ENCODE results near the gene CFAP69. TPM values are rescaled to one million over a fixed set of nuclear protein-coding genes. Genes with fewer than 3 reads are reported as not detected.

The CFAP69 gene
- total RNA-seq, 4 donors from 2014 or later = 3.0 to 8.6 (median 7.5) TPM

DNA sequence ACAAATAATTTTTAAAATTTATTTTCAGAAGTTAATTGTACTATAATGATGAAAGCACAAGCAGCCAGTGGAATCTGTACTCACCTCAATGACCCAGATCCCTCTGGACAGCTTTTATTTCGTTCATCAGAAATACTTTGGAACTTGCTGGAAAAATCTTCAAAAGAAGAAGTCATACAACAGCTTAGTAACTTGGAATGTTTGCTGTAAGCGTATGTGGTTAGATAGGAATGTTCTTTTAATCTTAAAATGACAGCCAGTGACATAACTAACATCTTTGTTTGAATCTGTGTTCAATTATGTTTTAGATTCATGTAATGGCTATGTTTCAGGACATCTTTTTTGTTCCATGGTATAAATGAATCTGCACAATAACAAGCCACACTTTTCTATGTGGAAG lies 26.8 kb downstream of the CFAP69 start:
- Histone ChIP-seq H3K4me1 (no peaks in the 10 kb centered on the region), H3K4me3 (no peak overlapping the region), H3K27ac (replicated peaks in 1 of 4) (no peak overlapping the region), H3K9me3 (no peaks in the 10 kb centered on the region), H3K27me3 (no peaks in the 10 kb centered on the region), H3K36me3 (no peaks in the 10 kb centered on the region)
- no peak for DNase-seq (ENCODE audit: extremely low spot score)
- WGBS = 75% methylated on average over 2 of the region's 2 CpGs
- intact Hi-C loops (cut with DNase I) = no loop called here
- TF ChIP-seq, protein P1, sequence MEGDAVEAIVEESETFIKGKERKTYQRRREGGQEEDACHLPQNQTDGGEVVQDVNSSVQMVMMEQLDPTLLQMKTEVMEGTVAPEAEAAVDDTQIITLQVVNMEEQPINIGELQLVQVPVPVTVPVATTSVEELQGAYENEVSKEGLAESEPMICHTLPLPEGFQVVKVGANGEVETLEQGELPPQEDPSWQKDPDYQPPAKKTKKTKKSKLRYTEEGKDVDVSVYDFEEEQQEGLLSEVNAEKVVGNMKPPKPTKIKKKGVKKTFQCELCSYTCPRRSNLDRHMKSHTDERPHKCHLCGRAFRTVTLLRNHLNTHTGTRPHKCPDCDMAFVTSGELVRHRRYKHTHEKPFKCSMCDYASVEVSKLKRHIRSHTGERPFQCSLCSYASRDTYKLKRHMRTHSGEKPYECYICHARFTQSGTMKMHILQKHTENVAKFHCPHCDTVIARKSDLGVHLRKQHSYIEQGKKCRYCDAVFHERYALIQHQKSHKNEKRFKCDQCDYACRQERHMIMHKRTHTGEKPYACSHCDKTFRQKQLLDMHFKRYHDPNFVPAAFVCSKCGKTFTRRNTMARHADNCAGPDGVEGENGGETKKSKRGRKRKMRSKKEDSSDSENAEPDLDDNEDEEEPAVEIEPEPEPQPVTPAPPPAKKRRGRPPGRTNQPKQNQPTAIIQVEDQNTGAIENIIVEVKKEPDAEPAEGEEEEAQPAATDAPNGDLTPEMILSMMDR (IDR thresholded peaks at IDR 0.05) = no peak
- TF ChIP-seq EP300 (IDR thresholded peaks at IDR 0.05) (no peak), POLR2A (IDR thresholded peaks at IDR 0.05; ENCODE audit: low read depth) (no peak), POLR2AphosphoS5 (IDR thresholded peaks at IDR 0.05) (no peak)

DNA sequence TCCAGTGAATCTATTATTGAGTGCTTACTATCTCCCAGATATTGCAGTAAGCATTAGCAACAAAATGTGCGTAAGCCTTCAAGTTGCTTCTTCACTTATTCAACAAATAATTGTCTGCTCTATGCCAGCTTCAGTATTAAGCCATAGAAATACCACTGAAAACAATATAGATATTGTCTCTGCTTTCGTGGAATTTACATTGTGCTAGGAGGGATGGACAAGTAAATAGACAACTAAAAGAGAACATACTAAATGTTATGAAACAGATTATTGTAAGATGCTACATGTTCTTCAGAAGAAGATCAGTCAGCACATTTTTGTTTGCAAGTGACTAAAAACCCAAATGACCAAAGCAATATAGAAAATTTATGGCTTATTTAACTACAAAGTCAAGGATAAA lies 27.3 kb downstream of the CFAP69 start:
- WGBS = 88% methylated on average over 2 of the region's 2 CpGs
- Histone ChIP-seq H3K4me1 (no peaks in the 10 kb centered on the region), H3K27me3 (no peaks in the 10 kb centered on the region), H3K36me3 (no peaks in the 10 kb centered on the region), H3K9me3 (no peaks in the 10 kb centered on the region), H3K27ac (replicated peaks in 1 of 4) (no peak overlapping the region), H3K4me3 (no peak overlapping the region)
- DNase-seq (ENCODE audit: extremely low spot score) = no peak
- intact Hi-C loops (cut with DNase I) = no loop called here
- no peak for TF ChIP-seq EP300 (IDR thresholded peaks at IDR 0.05)
- no peak for TF ChIP-seq POLR2A (IDR thresholded peaks at IDR 0.05; ENCODE audit: low read depth)
- TF ChIP-seq, protein P1 (IDR thresholded peaks at IDR 0.05) = no peak
- TF ChIP-seq POLR2AphosphoS5 (IDR thresholded peaks at IDR 0.05) = no peak

DNA sequence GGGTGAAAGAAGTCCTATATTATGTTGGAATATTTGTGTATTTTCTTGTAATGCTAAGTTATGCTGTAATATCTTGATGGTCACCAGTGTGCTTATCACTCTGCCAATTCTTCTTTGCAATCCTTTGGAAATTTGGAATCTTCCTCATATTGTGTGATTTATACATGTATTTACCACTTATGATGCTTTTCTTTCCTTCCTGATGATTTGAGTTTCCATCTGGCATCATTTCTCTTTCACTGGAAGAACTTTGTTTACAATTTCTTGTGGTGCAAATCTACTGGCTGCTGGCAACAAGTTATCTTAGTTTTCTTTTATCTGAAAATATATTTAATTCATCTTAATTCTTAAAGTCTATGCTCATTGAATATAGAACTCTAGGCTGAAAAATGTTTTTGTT lies 29.2 kb downstream of the CFAP69 start:
- DNase-seq (ENCODE audit: extremely low spot score) = no peak
- no peaks in the 10 kb centered on the region for H3K36me3 ChIP-seq
- no peak for TF ChIP-seq EP300 (IDR thresholded peaks at IDR 0.05)
- TF ChIP-seq, protein P1 (IDR thresholded peaks at IDR 0.05) = no peak
- TF ChIP-seq POLR2AphosphoS5 (IDR thresholded peaks at IDR 0.05) = no peak
- TF ChIP-seq POLR2A (IDR thresholded peaks at IDR 0.05; ENCODE audit: low read depth) = no peak
- H3K27me3 ChIP-seq = no peaks in the 10 kb centered on the region
- intact Hi-C loops (cut with DNase I) = no loop called here
- no peaks in the 10 kb centered on the region for H3K4me1 ChIP-seq
- H3K4me3 ChIP-seq = no peak overlapping the region
- no peak overlapping the region for H3K27ac ChIP-seq (replicated peaks in 1 of 4)
- H3K9me3 ChIP-seq = no peaks in the 10 kb centered on the region

DNA sequence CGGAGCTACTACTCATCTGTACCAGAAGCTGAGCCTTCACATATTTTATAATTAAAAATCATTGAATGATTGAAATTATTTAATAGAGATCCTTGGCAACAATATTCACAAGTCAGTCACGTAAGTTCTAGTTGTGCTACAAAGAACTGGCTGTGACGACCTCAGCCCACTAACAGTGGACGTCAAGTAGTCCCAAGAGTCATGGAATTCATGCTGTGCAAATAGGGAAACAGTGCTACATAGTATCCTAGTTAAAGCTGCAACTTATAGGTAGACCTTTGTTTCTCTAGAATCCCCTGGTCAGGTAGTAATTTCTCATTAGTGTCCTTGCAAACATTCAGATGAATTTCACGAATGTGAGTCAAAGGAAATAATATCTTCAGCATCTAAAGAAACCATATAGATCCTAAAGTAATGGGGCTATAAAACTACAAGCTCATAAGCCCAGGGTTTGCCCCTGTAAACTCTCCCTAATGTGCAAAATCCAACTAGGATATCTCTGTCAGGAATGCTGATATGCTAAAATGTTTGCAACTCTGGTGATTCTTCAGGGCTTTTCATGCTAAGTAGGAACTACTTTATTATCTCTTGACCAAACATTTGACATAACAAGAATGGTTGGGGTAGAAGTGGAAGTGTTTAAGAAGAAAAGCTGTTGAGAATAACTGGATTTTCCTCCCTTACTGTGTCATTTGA lies 31.2 kb downstream of the CFAP69 start:
- Histone ChIP-seq H3K9me3 (no peaks in the 10 kb centered on the region), H3K27me3 (no peaks in the 10 kb centered on the region), H3K27ac (replicated peaks in 1 of 4) (no peak overlapping the region), H3K36me3 (peaks cover 0 to 15% (median 2%) of the 10 kb centered on the region in 4 donors), H3K4me1 (no peaks in the 10 kb centered on the region), H3K4me3 (no peak overlapping the region)
- 75% methylated on average over 5 of the region's 5 CpGs for WGBS
- DNase-seq (ENCODE audit: extremely low spot score) = no peak
- intact Hi-C loops (cut with DNase I) = no loop called here
- TF ChIP-seq EP300 (IDR thresholded peaks at IDR 0.05) (no peak), POLR2A (IDR thresholded peaks at IDR 0.05; ENCODE audit: low read depth) (no peak), POLR2AphosphoS5 (IDR thresholded peaks at IDR 0.05) (no peak)
- TF ChIP-seq, protein P1 (IDR thresholded peaks at IDR 0.05) = no peak

DNA sequence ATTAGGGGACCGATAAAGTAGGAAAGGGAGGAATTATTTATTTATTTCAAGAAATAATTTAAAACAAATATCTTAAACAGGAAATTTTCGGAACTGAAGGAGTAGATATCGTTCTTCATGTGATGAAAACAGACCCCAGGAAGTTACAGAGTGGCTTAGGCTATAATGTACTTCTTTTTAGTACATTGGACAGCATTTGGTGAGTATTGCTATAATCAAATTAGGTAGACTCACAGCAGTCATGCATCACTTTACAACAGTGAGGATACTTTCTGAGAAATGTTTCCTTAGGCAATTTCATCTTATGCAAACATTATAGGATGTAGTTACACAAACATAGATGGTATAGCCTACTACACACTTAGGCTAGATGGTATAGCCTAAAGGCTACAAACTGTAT lies 43.2 kb downstream of the CFAP69 start:
- WGBS = 88% methylated on average over 3 of the region's 3 CpGs
- Histone ChIP-seq H3K4me1 (no peaks in the 10 kb centered on the region), H3K4me3 (no peak overlapping the region), H3K27ac (replicated peaks in 1 of 4) (no peak overlapping the region), H3K36me3 (peaks cover 0 to 40% (median 4%) of the 10 kb centered on the region in 4 donors), H3K9me3 (no peaks in the 10 kb centered on the region), H3K27me3 (no peaks in the 10 kb centered on the region)
- TF ChIP-seq POLR2AphosphoS5 (IDR thresholded peaks at IDR 0.05) (no peak), POLR2A (IDR thresholded peaks at IDR 0.05; ENCODE audit: low read depth) (no peak), EP300 (IDR thresholded peaks at IDR 0.05) (no peak)
- TF ChIP-seq, protein P1 (IDR thresholded peaks at IDR 0.05) = no peak
- no peak for DNase-seq (ENCODE audit: extremely low spot score)
- intact Hi-C loops (cut with DNase I) = no loop called here

Measured in esophagus muscularis mucosa (tissue), 4 donors.